ENCODE results near the gene AHRR. TPM values are rescaled to one million over a fixed set of nuclear protein-coding genes. Genes with fewer than 3 reads are reported as not detected.
"Not testable (repeated sequence)": the region's sequence is repeated elsewhere in the genome, so short reads cannot be mapped to it uniquely, and the experiment has no call there.

Gene AHRR
- total RNA-seq, 1 experiment from 2014 or later = 1.9 TPM

GRCh38 chr5:400282-401145 is 79.0 kb downstream of the AHRR start:
- no peak overlapping the region for H3K4me3 ChIP-seq (ENCODE audit: low read length)
- CTCF ChIA-PET = interaction anchor here (0.7 kb wide), 1 partner anchor 63 kb away, joined by 4 read pairs; no protein-coding TSS in a partner anchor

GRCh38 chr5:401146-402034 is 79.9 kb downstream of the AHRR start:
- H3K4me3 ChIP-seq (ENCODE audit: low read length) = no peak overlapping the region
- H3F3A ChIP-seq (ENCODE audit: low read length, unreplicated experiment) = no peaks in the 10 kb centered on the region
- H3K9me2 ChIP-seq (replicated peaks; ENCODE audit: low read length) = no peaks in the 10 kb centered on the region
- no TSS peak for BruUV-seq (replicated peaks)
- ATAC-seq (no peak), DNase-seq (no peak)
- no peaks in the 10 kb centered on the region for H3K9me3 ChIP-seq (ENCODE audit: low read length)
- H3K27me3 ChIP-seq (ENCODE audit: low read length) = no peaks in the 10 kb centered on the region
- ChIA-PET POLR2A (ENCODE audit: unreplicated experiment) (interaction anchor here (0.5 kb wide), 1 partner anchor 22 kb away, joined by 3 read pairs; no protein-coding TSS in a partner anchor), CTCF (interaction anchor here (0.7 kb wide), 1 partner anchor 64 kb away, joined by 4 read pairs; no protein-coding TSS in a partner anchor)
- H3K9ac ChIP-seq (ENCODE audit: low read length) = no peak overlapping the region
- no peak overlapping the region for H3K27ac ChIP-seq (ENCODE audit: low read length)
- no peak overlapping the region for H2AFZ ChIP-seq (ENCODE audit: low read length)
- no peaks in the 10 kb centered on the region for H4K20me1 ChIP-seq (ENCODE audit: low read length)
- TF ChIP-seq EZH2phosphoT487 (IDR thresholded peaks at IDR 0.05; ENCODE audit: borderline replicate concordance, low read length) (no peak), EZH2 (IDR thresholded peaks at IDR 0.05; ENCODE audit: low read length, unreplicated experiment) (no peak)
- TF ChIP-seq, protein P1, sequence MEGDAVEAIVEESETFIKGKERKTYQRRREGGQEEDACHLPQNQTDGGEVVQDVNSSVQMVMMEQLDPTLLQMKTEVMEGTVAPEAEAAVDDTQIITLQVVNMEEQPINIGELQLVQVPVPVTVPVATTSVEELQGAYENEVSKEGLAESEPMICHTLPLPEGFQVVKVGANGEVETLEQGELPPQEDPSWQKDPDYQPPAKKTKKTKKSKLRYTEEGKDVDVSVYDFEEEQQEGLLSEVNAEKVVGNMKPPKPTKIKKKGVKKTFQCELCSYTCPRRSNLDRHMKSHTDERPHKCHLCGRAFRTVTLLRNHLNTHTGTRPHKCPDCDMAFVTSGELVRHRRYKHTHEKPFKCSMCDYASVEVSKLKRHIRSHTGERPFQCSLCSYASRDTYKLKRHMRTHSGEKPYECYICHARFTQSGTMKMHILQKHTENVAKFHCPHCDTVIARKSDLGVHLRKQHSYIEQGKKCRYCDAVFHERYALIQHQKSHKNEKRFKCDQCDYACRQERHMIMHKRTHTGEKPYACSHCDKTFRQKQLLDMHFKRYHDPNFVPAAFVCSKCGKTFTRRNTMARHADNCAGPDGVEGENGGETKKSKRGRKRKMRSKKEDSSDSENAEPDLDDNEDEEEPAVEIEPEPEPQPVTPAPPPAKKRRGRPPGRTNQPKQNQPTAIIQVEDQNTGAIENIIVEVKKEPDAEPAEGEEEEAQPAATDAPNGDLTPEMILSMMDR (conservative IDR thresholded peaks at IDR 0.05; ENCODE audit: low read depth, low read length) = no peak
- no peaks in the 10 kb centered on the region for H3K36me3 ChIP-seq (ENCODE audit: low read depth, low read length)
- H3K79me2 ChIP-seq (ENCODE audit: low read length) = no peaks in the 10 kb centered on the region
- peak overlapping the region; percentile 0; the same call in 1 of the 2 replicates for H3K4me2 ChIP-seq (ENCODE audit: low read length)
- intact Hi-C loops (cut with micrococcal nuclease) = no loop called here
- H3K4me1 ChIP-seq (ENCODE audit: insufficient read depth, low read length) = peaks cover 12% of the 10 kb centered on the region

More at GRCh38 chr5:400282-401145, 79.0 kb downstream of the AHRR start:
- ATAC-seq = peak; percentile 69
- no peak overlapping the region for H3K27ac ChIP-seq (ENCODE audit: low read length)
- no peak overlapping the region for H3K9ac ChIP-seq (ENCODE audit: low read length)
- H3K9me2 ChIP-seq (replicated peaks; ENCODE audit: low read length) = no peaks in the 10 kb centered on the region
- H3K4me2 ChIP-seq (ENCODE audit: low read length) = peak overlapping the region; percentile 0; the same call in 1 of the 2 replicates
- peak; percentile 55 for DNase-seq
- no peaks in the 10 kb centered on the region for H3K9me3 ChIP-seq (ENCODE audit: low read length)
- no peaks in the 10 kb centered on the region for H3K79me2 ChIP-seq (ENCODE audit: low read length)
- intact Hi-C loops (cut with micrococcal nuclease) = no loop called here
- BruUV-seq (replicated peaks) = no TSS peak
- H3K27me3 ChIP-seq (ENCODE audit: low read length) = no peaks in the 10 kb centered on the region
- POLR2A ChIA-PET (ENCODE audit: unreplicated experiment) = interaction anchor here (0.5 kb wide), 1 partner anchor 21 kb away, joined by 3 read pairs; no protein-coding TSS in a partner anchor
- H3K4me1 ChIP-seq (ENCODE audit: insufficient read depth, low read length) = peaks cover 14% of the 10 kb centered on the region
- no peaks in the 10 kb centered on the region for H3K36me3 ChIP-seq (ENCODE audit: low read depth, low read length)
- H2AFZ ChIP-seq (ENCODE audit: low read length) = no peak overlapping the region
- H3F3A ChIP-seq (ENCODE audit: low read length, unreplicated experiment) = no peaks in the 10 kb centered on the region
- no peaks in the 10 kb centered on the region for H4K20me1 ChIP-seq (ENCODE audit: low read length)
- no peak for TF ChIP-seq EZH2phosphoT487 (IDR thresholded peaks at IDR 0.05; ENCODE audit: borderline replicate concordance, low read length)

GRCh38 chr5:402219-402614 is 80.7 kb downstream of the AHRR start:
- H3K4me2 ChIP-seq (ENCODE audit: low read length); H3K27me3 ChIP-seq (ENCODE audit: low read length); H3F3A ChIP-seq (ENCODE audit: low read length, unreplicated experiment); H3K9me2 ChIP-seq (replicated peaks; ENCODE audit: low read length); BruUV-seq (replicated peaks); H3K79me2 ChIP-seq (ENCODE audit: low read length); ATAC-seq; POLR2A ChIA-PET (ENCODE audit: unreplicated experiment); H3K9me3 ChIP-seq (ENCODE audit: low read length); CTCF ChIA-PET; intact Hi-C loops (cut with micrococcal nuclease); H3K9ac ChIP-seq (ENCODE audit: low read length); H2AFZ ChIP-seq (ENCODE audit: low read length); H4K20me1 ChIP-seq (ENCODE audit: low read length); DNase-seq; H3K27ac ChIP-seq (ENCODE audit: low read length); H3K4me3 ChIP-seq (ENCODE audit: low read length); H3K36me3 ChIP-seq (ENCODE audit: low read depth, low read length): not testable (repeated sequence)
- H3K4me1 ChIP-seq (ENCODE audit: insufficient read depth, low read length) = peaks cover 18% of the 10 kb centered on the region
